HCT116 (cell line): ENCODE results near the gene RUFY1. TPM values are rescaled to one million over a fixed set of nuclear protein-coding genes. Genes with fewer than 3 reads are reported as not detected.

Experiments used
- ATAC-seq: fragments of 200-7000 bp; cut with Tn5 transposase; 2 replicates; pipeline ENCODE4 v1.9.1; 2020; ENCODE audit warnings: mild to moderate bottlenecking, moderate library complexity
- BruUV-seq: library from RNA; stranded (reverse); fragments of 400-500 nt; replicated peaks from 2 replicates; lab custom pipeline; 2021; lab: Mats Ljungman, UMichigan
- CTCF ChIA-PET: fragments of 300-600 bp; sonication (Branson Sonifier 250); formaldehyde crosslinking; loops from one replicate; lab custom pipeline; 2021; ENCODE audit warnings: antibody characterized with exemption; lab: Charles Lee
- POLR2A ChIA-PET: fragments of 300-600, 350-600 bp; sonication (Branson Sonifier 250); formaldehyde crosslinking; loops from one replicate; lab custom pipeline; 2021; ENCODE audit warnings: antibody characterized with exemption; lab: Charles Lee
- RAD21 ChIA-PET, 2 experiments: fragments of 300-600 bp; sonication (Branson Sonifier 250); formaldehyde crosslinking; loops; one replicate each; lab custom pipeline; 2023; ENCODE audit warnings: low total read pairs in 2 of 2; ENCODE audit not compliant: uncharacterized antibody in 2 of 2, unreplicated experiment in 2 of 2, low non-redundant PET in 1 of 2; lab: Charles Lee
- DNase-seq: peaks from one replicate; pipeline ENCODE4 v3.0.0-alpha.2; 2010; ENCODE audit warnings: low read depth, low spot score
- H2AFZ ChIP-seq: fragments of 200-600 bp; shearing (Covaris generic), sonication (generic); 2 replicates; pipeline ENCODE4 v1.6.1; 2017; ENCODE audit warnings: low read depth, mixed run types, mixed read lengths, antibody characterized with exemption, low read length; ENCODE audit not compliant: poor library complexity, severe bottlenecking
- H3K27ac ChIP-seq: 2 replicates; pipeline ENCODE4 v1.5.1; 2012; ENCODE audit warnings: low read depth, low read length
- H3K27me3 ChIP-seq: fragments of 200-600 bp; sonication (generic); 2 replicates; pipeline ENCODE4 v1.6.1; 2016; ENCODE audit warnings: mixed run types, low read length, mixed read lengths; ENCODE audit not compliant: insufficient read depth
- H3K36me3 ChIP-seq, 2 experiments: fragments of 200-500 bp in 1 of 2; fragments of 200-600 bp in 1 of 2; sonication (Bioruptor generic) in 1 of 2; sonication (generic) in 1 of 2; 2 replicates each; pipeline versions ENCODE4 v1.5.1 to v1.6.1; 2014 to 2016; ENCODE audit warnings: low read length in 2 of 2, inconsistent platforms in 1 of 2, mixed read lengths in 1 of 2, mixed run types in 1 of 2; ENCODE audit not compliant: insufficient read depth in 2 of 2, control insufficient read depth in 1 of 2
- H3K4me1 ChIP-seq, 2 experiments: fragments of 200-600 bp in 1 of 2; sonication (generic) in 1 of 2; 2 replicates each; pipeline versions ENCODE4 v1.5.1 to v1.6.1; 2012 to 2017; ENCODE audit warnings: low read length in 2 of 2, inconsistent platforms in 1 of 2, mild to moderate bottlenecking in 1 of 2, mixed read lengths in 1 of 2, mixed run types in 1 of 2, moderate library complexity in 1 of 2; ENCODE audit not compliant: insufficient read depth in 2 of 2, control insufficient read depth in 1 of 2
- H3K4me2 ChIP-seq: fragments of 200-600 bp; sonication (generic); 2 replicates; pipeline ENCODE4 v1.6.1; 2017; ENCODE audit warnings: mixed run types, low read length, mixed read lengths
- H3K4me3 ChIP-seq, 2 experiments: fragments of 200-600 bp in 1 of 2; sonication (generic) in 1 of 2; replicated peaks in 1 of 2; 2 replicates each; pipeline ENCODE4 v1.5.1; 2011 to 2016; ENCODE audit warnings: low read length in 2 of 2, control low read depth in 1 of 2, low read depth in 1 of 2, mild to moderate bottlenecking in 1 of 2, mixed read lengths in 1 of 2, mixed run types in 1 of 2
- H3K79me2 ChIP-seq: fragments of 200-600 bp; sonication (generic); 2 replicates; pipeline ENCODE4 v1.6.1; 2017; ENCODE audit warnings: mild to moderate bottlenecking, mixed run types, low read length, moderate library complexity, mixed read lengths; ENCODE audit not compliant: insufficient read depth
- H3K9ac ChIP-seq: fragments of 200-600 bp; sonication (generic); 2 replicates; pipeline ENCODE4 v1.6.1; 2016; ENCODE audit warnings: low read length, mixed read lengths
- H3K9me2 ChIP-seq: fragments of 200-600 bp; sonication (generic), shearing (Covaris generic); 2 replicates; pipeline ENCODE4 v1.6.1; 2017; ENCODE audit warnings: mixed run types, mild to moderate bottlenecking, moderate library complexity; ENCODE audit not compliant: insufficient read depth
- H3K9me3 ChIP-seq, 2 experiments: fragments of 200-500 bp in 1 of 2; fragments of 200-600 bp in 1 of 2; sonication (Bioruptor generic) in 1 of 2; sonication (generic) in 1 of 2; 2 replicates each; pipeline ENCODE4 v1.6.1; 2014 to 2017; ENCODE audit warnings: low read length in 2 of 2, mixed read lengths in 2 of 2, inconsistent platforms in 1 of 2, low read depth in 1 of 2, mild to moderate bottlenecking in 1 of 2, mixed run types in 1 of 2, moderate library complexity in 1 of 2; ENCODE audit not compliant: control insufficient read depth in 1 of 2, insufficient read depth in 1 of 2
- H4K20me1 ChIP-seq: fragments of 200-600 bp; sonication (generic), shearing (Covaris generic); 2 replicates; pipeline ENCODE4 v1.6.1; 2017; ENCODE audit warnings: mixed run types, mild to moderate bottlenecking, moderate library complexity; ENCODE audit not compliant: insufficient read depth
- ATF3 ChIP-seq: IDR thresholded peaks from 2 replicates; pipeline ENCODE4 v1.6.1; 2012
- CBX3 ChIP-seq: IDR thresholded peaks from 2 replicates; pipeline ENCODE4 v1.6.1; 2012; ENCODE audit warnings: low read depth
- CEBPB ChIP-seq: IDR thresholded peaks from 2 replicates; pipeline ENCODE4 v1.6.1; 2012; ENCODE audit warnings: low read depth
- EGR1 ChIP-seq: IDR thresholded peaks from 2 replicates; pipeline ENCODE4 v1.6.1; 2012; ENCODE audit warnings: low read depth
- ELF1 ChIP-seq: IDR thresholded peaks from 2 replicates; pipeline ENCODE4 v1.6.1; 2012; ENCODE audit warnings: low read depth, borderline replicate concordance
- EZH2 ChIP-seq: fragments of 200-600 bp; sonication (generic); IDR thresholded peaks from 2 replicates; pipeline ENCODE4 v1.6.1; 2017; ENCODE audit warnings: antibody characterized with exemption, mixed run types
- FOSL1 ChIP-seq: IDR thresholded peaks from 2 replicates; pipeline ENCODE4 v1.6.1; 2012; ENCODE audit warnings: low read depth
- JUND ChIP-seq: IDR thresholded peaks from 2 replicates; pipeline ENCODE4 v1.6.1; 2012
- POLR2A ChIP-seq: IDR thresholded peaks from 2 replicates; pipeline ENCODE4 v1.7.0; 2011; ENCODE audit warnings: borderline replicate concordance; ENCODE audit not compliant: insufficient read depth, insufficient read length; ENCODE audit errors: extremely low read depth
- POLR2AphosphoS5 ChIP-seq: IDR thresholded peaks from 2 replicates; pipeline ENCODE4 v1.6.1; 2011; ENCODE audit warnings: mild to moderate bottlenecking, low read depth, low read length, moderate library complexity
- RAD21 ChIP-seq: IDR thresholded peaks from 2 replicates; pipeline ENCODE4 v1.6.1; 2012; ENCODE audit warnings: low read depth, mild to moderate bottlenecking
- SIN3A ChIP-seq: IDR thresholded peaks from 2 replicates; pipeline ENCODE4 v1.6.1; 2012; ENCODE audit warnings: low read depth
- SRF ChIP-seq: IDR thresholded peaks from 2 replicates; pipeline ENCODE4 v1.6.1; 2012; ENCODE audit warnings: low read depth
- TCF7L2 ChIP-seq: IDR thresholded peaks from 2 replicates; pipeline ENCODE4 v1.7.0; 2011; ENCODE audit warnings: borderline replicate concordance, inconsistent platforms; ENCODE audit not compliant: insufficient read depth, insufficient read length; ENCODE audit errors: extremely low read depth
- ZFX ChIP-seq: fragments of 450-650 bp; IDR thresholded peaks from 2 replicates; pipeline ENCODE4 v1.6.1; 2017
- ZNF274 ChIP-seq: fragments of 200-500 bp; sonication (Bioruptor generic); IDR thresholded peaks from 2 replicates; pipeline ENCODE4 v1.6.1; 2014; ENCODE audit warnings: mild to moderate bottlenecking, low read depth, low read length, inconsistent platforms
- intact Hi-C: fragments of 100-400 bp; cut with micrococcal nuclease; formaldehyde crosslinking; loops from 2 replicates; pipeline ENCODE4 v1.10.0; 2022
- total RNA-seq: library from RNA; stranded (reverse); gene quantifications from one replicate; pipeline ENCODE4 v1.2.1, GENCODE V29; 2021; ENCODE audit not compliant: unreplicated experiment
- TF ChIP-seq, protein P1 (sequence below): IDR thresholded peaks from 2 replicates; pipeline ENCODE4 v1.6.1; 2012
- TF ChIP-seq, protein P2 (sequence below): IDR thresholded peaks from 2 replicates; pipeline ENCODE4 v1.6.1; 2011; ENCODE audit warnings: mild to moderate bottlenecking, low read length, moderate library complexity; ENCODE audit not compliant: insufficient replicate concordance; ENCODE audit errors: extremely low read depth
- TF ChIP-seq, protein P3 (sequence below): IDR thresholded peaks from 2 replicates; pipeline ENCODE4 v1.6.1; 2012; ENCODE audit warnings: low read depth

The RUFY1 gene
- total RNA-seq, 1 experiment from 2014 or later: 32.9 TPM

- Histone ChIP-seq H4K20me1 (peaks cover 66% of the 10 kb centered on the region), H3K36me3 (peaks cover 59 to 64% of the 10 kb centered on the region in 2 experiments), H3K9me3 (no peaks in the 10 kb centered on the region)
- ATAC-seq: no peak
- no TSS peak for BruUV-seq
- intact Hi-C loops: loop anchor here (5.0 kb wide), 2 partner anchors 46 to 64 kb away; no protein-coding TSS in a partner anchor
- TF ChIP-seq POLR2A (no peak), FOSL1 (no peak), JUND (no peak), RAD21 (no peak), CBX3 (no peak), EZH2 (no peak), TCF7L2 (no peak), ZFX (no peak), EGR1 (no peak), POLR2AphosphoS5 (no peak), CEBPB (no peak), ATF3 (no peak), SIN3A (no peak), ZNF274 (no peak), SRF (no peak), ELF1 (no peak)
- TF ChIP-seq, protein P1, sequence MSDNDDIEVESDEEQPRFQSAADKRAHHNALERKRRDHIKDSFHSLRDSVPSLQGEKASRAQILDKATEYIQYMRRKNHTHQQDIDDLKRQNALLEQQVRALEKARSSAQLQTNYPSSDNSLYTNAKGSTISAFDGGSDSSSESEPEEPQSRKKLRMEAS: no peak
- TF ChIP-seq, protein P2, sequence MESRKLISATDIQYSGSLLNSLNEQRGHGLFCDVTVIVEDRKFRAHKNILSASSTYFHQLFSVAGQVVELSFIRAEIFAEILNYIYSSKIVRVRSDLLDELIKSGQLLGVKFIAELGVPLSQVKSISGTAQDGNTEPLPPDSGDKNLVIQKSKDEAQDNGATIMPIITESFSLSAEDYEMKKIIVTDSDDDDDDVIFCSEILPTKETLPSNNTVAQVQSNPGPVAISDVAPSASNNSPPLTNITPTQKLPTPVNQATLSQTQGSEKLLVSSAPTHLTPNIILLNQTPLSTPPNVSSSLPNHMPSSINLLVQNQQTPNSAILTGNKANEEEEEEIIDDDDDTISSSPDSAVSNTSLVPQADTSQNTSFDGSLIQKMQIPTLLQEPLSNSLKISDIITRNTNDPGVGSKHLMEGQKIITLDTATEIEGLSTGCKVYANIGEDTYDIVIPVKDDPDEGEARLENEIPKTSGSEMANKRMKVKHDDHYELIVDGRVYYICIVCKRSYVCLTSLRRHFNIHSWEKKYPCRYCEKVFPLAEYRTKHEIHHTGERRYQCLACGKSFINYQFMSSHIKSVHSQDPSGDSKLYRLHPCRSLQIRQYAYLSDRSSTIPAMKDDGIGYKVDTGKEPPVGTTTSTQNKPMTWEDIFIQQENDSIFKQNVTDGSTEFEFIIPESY: no peak
- TF ChIP-seq, protein P3, sequence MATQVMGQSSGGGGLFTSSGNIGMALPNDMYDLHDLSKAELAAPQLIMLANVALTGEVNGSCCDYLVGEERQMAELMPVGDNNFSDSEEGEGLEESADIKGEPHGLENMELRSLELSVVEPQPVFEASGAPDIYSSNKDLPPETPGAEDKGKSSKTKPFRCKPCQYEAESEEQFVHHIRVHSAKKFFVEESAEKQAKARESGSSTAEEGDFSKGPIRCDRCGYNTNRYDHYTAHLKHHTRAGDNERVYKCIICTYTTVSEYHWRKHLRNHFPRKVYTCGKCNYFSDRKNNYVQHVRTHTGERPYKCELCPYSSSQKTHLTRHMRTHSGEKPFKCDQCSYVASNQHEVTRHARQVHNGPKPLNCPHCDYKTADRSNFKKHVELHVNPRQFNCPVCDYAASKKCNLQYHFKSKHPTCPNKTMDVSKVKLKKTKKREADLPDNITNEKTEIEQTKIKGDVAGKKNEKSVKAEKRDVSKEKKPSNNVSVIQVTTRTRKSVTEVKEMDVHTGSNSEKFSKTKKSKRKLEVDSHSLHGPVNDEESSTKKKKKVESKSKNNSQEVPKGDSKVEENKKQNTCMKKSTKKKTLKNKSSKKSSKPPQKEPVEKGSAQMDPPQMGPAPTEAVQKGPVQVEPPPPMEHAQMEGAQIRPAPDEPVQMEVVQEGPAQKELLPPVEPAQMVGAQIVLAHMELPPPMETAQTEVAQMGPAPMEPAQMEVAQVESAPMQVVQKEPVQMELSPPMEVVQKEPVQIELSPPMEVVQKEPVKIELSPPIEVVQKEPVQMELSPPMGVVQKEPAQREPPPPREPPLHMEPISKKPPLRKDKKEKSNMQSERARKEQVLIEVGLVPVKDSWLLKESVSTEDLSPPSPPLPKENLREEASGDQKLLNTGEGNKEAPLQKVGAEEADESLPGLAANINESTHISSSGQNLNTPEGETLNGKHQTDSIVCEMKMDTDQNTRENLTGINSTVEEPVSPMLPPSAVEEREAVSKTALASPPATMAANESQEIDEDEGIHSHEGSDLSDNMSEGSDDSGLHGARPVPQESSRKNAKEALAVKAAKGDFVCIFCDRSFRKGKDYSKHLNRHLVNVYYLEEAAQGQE: no peak
- TF ChIP-seq, all 23 proteins: peak for 0
- POLR2A ChIA-PET: interaction anchor here (1.6 kb wide), 1 partner anchor 10 kb away, joined by 3 read pairs; no protein-coding TSS in a partner anchor
- Histone ChIP-seq H3K27me3 (no peaks in the 10 kb centered on the region), H3K4me3 (no peak overlapping the region), H3K9me2 (no peaks in the 10 kb centered on the region), H3K9ac (peak overlapping the region; percentile 68; the same call in 1 of the 2 replicates), H3K79me2 (peaks cover 75% of the 10 kb centered on the region), H3K4me2 (peak overlapping the region; percentile 79; the same call in 1 of the 2 replicates), H3K4me1 (peaks cover 21 to 35% of the 10 kb centered on the region in 2 experiments), H2AFZ (no peak overlapping the region), H3K27ac (no peak overlapping the region)
- CTCF ChIA-PET: no interaction called here
- RAD21 ChIA-PET: no interaction called here
- no peak for DNase-seq
Measured at GRCh38 chr5:179620703-179621350, 70.5 kb downstream of the RUFY1 start.
